NCI-H82 treated with DMSO at 0.1 percent for 48 hours (cell line): ENCODE results near the gene PRKG1.
"Not testable (repeated sequence)": the region's sequence is repeated elsewhere in the genome, so short reads cannot be mapped to it uniquely, and the experiment has no call there.

ENCODE experiments used
- DNase-seq: peaks from one replicate; lab custom pipeline; 2025; ENCODE audit not compliant: unreplicated experiment; lab: John Stamatoyannopoulos, UW

Gene PRKG1

DNA sequence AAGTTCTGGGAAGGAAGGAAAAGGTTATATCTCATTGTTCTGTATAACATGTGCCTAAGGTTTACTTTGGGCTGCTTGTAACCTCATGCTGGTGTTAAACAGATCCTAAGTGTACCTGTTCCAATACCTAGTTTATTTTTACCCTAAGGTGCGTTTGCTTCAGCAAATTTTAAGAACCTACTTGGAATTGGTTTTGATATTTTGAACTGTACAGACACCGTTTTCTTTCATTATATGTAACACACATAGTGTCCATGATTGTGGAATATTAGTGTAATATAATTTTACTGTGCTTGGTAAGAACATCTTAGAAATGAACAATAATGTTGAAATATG lies 954.2 kb downstream of the PRKG1 start:
- DNase-seq: no peak

DNA sequence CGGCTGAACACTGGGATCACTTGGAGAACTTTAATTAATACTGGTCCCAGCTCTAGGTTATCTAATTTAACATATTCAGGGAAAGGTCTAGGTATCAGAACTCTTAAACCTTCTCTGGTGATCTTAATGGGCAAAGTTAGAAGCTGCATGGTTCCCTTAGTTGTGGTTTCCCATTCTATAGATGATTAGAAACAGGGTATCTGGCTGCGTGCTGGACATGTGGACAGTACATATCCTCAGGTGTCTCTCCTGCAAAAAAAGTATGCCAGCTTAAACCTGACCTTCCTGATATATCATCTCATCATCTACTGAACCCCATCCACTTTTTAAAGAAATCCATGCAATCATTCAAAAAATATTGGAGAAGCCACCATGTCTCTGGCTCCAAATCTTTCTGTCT lies 955.3 kb downstream of the PRKG1 start:
- DNase-seq: no peak

DNA sequence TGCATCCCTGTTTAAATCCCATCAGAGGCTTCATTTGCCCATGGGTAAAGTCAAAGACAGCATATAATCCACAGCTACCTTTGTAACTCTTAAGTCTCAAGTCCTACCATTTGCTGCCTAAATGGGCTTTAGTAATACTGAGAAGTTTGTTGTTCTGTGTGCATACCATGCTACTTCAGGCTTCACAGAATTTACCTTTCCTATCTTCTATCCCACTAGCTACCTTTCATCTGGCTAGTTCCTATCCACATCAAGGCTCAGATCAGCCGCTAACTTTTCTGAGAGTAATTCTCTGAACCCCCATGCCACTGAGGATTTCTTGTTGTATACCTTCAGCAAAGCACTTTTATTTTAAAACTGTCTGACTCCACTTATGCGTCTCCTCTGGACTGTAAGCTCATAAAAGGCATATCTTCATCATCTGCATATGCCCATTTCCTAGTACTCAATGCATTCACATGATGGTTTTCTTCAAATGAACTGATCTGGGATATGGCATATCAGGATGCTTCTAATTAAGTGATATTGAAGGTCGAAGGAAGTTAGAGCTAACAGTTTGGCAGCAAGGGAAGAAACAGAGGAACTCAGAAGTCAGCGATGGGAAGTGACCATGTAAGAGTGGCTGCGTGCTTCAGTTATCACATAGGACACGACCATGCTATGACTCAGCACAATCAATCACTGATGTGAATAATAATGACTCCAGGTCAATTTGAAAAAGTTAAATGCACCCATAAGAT lies 955.9 kb downstream of the PRKG1 start:
- DNase-seq: no peak

DNA sequence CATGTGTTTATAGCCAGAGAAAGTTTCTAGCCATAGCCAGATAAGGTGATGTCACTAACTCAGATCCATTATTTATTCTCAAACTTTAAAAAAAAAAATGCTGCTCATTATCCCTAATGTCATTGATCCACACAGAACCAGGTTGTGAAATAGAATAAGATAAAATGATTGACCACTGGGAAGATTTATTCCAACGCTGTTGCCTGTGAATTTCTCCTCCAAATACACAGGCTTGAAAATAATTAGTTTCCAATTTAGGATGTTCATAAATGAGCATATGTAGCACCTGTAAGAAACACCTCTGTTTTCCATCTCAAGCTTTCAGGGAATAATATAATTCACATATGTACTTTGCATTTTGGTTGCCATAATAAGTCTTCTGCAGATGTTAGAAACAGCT lies 956.7 kb downstream of the PRKG1 start:
- no peak for DNase-seq

DNA sequence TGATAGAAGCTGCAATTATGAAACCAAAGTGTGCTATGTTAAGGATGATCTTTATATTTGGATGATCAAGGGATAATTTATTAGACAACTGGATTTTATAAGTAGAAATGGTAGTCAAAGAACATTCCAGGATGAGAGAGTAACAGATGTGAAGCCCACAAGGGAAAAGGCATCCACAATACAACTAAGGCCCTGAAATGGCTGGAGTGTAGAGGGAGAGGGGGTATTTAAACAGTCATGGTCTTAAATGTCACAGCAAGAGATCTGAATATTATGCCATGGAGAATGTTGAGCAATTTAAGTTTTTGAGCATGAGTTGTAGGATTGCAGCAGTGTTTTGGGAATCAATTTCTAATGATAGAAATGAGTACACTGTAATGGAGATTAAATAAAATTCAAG lies 957.5 kb downstream of the PRKG1 start:
- DNase-seq: no peak

DNA sequence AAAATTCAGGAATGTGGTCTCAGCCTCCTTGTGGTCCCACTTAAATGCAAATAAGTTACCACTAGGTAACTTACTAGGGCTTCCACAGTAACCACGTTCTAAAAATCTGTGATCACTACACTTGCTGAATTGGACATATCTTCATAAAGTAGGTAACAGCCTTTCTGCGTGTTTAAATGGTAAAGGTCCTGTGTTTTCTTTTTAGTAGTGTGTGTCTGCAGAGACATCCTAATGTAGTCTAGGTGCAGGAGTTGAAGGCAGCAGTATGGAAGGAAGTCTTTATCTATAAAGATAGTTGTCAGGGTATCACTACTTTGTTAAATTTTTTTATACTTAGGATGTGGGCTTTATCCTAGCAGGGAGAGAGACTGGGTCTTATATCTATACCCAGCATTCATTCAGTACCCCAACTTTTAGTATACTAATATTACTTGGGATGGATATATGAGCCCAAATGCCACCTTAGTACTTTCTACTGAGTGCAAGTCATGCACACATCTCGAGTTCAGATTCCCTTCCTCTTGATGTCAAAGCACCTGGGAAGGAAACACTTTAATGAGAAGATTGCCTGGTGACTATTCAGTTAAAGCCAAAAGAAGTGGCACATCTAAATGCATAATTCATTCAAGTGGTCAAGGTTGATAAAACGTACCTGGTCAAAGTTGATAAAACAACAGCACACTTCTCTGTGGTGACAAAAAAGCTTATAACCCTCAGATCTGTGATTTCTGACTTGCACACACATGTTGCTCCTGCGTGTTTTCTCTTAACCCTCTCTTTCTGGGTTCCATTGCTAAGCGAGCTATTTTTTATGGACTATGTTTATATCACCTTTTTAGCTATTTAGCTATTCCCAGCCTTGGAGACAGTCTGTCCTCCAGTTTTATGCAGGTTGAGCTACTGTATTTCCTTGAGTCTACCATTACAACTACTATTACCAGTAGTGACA lies 958.7 kb downstream of the PRKG1 start:
- DNase-seq: no peak

DNA sequence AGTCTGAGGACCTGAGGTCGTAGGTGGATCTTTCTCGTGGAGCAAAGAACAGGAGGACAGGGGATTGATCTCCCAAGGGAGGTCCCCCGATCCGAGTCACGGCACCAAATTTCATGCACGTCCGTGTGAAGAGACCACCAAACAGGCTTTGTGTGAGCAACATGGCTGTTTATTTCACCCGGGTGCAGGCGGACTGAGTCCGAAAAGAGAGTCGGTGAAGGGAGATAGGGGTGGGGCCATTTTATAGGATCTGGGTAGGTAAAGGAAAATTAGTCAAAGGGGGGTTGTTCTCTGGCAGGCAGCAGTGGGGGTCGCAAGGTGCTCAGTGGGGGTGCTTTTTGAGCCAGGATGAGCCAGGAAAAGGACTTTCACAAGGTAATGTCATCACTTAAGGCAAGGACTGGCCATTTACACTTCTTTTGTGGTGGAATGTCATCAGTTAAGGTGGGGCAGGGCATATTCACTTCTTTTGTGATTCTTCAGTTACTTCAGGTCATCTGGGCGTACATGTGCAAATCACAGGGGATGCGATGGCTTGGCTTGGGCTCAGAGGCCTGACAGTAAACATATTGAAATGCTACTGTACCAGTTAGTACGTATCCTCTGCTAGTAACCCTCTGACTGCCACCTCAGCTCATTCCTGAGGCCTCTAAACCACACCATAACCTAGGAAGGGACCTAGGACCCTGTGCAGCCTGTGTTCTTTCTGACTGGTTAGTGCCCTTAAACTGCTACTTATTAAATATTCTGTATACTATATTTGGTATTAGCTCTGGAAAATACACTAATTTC lies 964.9 kb downstream of the PRKG1 start:
- not testable (repeated sequence) for DNase-seq

DNA sequence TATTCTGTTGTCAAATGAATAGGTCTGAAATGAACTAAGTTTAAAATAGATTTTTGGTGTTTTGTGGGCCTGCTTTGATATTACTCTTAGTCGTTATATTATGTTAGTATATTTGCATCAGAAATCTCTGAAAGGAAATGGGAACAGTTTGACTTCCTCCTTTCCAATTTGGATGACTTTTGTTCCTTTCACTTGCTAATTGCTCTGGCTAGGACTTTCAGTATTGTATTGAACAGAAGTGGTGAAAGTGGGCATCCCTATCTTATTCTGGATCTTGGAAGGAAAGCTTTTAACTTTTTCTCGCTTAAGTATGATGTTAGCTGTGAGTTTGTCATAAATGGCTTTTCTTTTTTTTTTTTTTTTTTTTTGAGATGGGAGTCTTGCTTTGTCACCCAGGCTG lies 966.2 kb downstream of the PRKG1 start:
- no peak for DNase-seq

DNA sequence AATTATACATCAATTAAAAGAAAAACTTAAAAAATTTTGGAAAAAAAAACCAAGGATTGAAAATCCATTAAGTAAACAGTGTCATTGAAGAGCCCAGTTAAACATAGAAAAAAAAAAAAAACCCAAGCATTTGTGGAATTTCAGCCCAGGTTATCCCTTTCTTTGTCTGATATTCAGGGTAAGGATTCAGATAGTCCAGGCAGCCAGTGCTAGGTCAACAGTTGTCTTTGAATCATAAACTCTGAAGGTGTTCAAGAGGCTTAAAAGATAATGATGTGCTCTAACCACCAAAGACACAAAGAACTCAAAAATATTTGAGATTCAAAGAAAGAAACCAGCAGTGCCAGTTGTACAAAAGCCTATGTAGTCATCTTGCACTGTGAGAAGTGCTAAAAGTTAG lies 969.5 kb downstream of the PRKG1 start:
- no peak for DNase-seq

DNA sequence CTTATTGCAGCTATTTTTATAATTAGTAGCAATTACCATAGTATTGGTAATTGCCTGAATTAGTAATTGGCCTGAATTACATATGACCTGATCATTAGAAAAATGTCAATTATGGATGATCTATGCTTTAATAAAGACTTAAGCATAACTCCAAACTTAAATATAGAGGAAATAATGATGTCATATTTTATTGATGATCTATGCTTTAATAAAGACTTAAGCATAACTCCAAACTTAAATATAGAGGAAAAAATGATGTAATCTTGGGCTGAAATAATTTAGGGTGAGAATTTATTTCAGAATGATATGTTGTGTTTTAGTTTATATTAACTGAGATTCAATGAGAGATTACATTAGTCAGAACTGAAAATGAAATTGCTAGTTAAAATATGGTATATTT lies 973.8 kb downstream of the PRKG1 start:
- no peak for DNase-seq

DNA sequence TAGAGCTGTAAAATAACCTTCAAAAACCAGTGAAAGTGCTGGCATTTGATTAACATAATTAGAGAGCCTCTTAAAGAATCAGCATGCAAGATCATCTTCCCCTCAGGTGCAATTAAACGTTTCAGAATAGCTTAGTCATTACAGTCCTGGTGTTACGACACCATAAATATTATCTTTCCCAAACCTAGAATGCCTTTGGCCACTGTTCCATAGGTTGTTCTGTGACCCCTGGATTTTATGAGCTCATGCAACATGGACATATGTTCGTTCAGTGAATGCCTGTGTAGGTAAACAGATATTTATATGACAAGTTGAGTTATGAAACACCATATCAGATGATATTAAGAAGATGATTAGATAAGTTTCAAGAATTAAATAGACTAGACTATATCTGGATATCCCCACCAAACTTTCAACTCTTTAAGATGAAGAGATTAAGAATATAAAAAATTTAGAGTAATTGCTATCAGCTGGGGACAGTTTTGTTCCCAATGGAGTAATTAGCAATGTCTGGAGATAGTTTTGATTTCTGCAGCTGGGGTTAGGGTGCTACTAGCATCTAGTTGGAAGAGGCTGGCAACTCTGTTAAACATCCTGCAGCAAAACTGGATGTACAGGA lies 976.3 kb downstream of the PRKG1 start:
- DNase-seq: no peak

DNA sequence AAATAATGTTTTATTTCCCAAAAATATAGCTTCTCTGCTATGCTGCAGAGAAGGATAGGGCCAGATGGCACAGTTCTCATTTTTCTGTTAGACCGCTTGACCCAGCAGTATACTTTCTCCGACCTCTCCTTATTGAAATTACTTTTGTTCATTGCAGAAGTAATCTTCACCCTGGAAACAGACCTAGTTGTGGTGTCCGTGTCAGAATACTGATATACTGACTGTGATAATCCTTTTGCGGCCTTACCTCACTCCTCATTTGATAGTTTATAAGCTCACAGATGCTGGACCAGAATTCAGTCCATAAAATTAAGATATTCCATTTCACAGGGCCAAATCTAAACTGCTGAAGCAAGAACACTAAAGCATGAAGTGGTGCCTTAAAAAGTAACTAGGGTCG lies 979.2 kb downstream of the PRKG1 start:
- DNase-seq: no peak

DNA sequence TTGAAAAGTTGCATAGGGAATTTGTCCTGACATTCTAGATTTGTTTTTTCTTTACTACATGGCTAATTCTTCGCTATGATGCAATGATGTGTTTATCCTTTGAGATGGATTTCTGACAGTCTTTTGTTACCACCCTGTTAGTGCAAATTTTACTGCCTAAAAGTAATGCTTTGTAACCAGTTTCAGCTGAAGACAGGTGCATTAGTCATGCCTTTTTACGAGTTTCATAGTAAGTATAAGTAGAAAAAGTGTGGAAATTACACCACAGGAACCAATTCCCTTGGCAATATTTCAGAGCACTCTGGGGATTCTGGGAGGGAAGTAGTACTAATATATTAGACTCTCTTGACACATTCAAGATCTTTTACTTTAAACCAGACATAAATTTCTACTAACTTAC lies 982.0 kb downstream of the PRKG1 start:
- DNase-seq: no peak

DNA sequence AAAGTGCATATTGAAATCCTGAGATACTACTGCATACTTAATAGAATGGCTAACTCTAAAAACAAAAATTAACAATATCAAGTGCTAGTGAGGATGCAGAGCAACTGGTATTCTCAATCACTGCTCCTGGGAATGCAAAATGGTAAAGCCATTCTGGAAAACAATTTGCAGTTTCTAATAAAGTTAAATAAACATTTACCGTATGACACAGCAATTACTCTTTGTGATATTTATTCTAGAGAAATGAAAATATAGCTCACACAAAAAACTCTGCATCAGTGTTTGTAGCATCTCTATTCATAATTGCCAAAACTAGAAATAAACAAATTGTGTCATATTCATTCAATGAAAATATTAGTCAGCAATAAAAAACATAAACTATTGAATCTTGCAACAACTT lies 984.8 kb downstream of the PRKG1 start:
- no peak for DNase-seq

DNA sequence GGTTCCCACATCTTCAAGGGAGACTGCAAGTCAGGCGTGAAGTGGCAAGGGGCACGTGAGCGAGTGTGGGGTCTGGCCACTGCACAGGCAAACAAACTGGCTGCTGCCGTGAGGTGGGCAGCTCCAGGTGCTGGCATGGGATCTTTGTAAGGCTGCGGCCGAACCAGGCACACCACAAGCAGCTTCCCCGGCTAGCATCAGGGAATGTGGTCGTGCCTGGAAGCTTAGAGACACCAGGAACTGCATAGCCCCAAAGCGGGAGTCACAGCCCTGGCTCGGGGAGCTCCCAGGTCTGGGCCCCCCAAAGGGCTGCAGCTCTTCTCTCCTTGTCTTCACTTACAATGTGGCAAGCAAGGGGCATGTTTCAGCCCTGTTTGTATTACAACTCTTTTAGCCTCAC lies 988.9 kb downstream of the PRKG1 start:
- DNase-seq: no peak

DNA sequence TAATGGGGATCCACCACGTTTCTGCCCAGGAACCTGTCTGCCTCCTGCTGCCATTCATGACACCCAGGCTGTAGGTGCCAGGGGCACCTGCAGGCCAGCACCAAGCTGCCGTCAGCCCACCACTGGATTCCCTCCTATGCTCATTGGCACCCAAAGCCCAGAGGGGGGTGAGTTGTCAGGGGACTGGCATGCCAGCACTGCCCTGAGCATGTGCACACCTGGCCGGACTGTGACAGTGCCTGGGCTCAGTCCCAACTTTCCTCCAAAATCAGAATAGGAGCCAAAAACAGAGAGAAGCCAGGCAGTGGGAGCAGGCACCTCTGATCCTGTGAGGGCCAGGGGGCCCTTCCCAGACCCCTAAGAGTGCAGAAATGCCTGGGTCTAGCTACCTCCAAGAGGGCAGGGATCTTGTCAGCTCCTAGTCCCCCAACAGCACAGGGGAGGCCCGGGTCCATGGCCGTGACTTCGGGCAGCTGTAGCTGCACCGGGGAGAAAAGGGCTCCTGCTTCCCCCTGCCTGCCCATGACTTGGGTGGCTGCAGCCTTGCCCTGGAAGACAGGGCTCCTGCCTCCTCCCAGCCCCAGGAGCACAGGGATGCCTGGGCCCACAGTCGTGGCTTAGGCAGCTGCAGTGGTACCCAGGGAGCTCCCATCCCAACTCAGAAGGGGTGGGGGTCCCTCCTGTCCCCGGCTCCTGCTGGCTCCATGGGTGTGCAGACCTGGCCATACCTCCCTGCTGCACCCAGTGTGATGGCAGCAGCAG lies 990.0 kb downstream of the PRKG1 start:
- no peak for DNase-seq

DNA sequence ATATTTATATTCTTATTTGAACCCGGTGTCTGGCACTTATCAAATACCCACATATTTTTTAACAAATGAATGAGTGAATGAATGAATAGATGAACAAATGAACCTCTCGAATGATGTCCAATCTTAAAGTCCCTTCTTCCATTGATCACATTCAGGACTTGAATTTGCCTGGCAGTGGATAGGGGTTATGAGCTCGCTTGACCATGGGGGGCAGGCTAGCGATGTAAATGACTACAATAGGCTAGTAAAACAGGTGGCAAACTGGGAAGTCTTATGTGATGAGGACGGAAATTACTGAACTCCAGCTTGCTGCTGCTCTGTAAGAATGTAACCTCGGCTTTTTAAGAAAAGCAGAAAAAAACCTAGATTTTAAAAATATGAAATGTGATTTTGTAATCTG lies 992.1 kb downstream of the PRKG1 start:
- no peak for DNase-seq

DNA sequence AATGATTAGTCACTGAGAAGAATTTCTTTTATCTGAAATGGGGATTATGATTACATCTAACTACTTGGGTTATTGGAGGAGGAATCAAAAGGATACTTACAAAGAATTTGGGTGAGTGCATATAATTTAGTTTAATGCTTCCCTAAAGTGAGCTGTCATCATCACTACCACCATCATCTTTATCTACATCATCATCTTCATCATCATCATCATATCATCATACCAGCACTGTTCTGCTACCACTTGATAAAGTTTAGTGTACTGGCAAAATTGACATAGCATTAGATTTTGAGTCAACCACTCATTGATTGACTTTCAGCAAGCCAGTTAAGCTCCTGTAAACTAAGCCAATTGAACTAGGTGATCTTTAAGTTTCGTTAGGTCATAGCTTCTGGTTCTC lies 994.2 kb downstream of the PRKG1 start:
- DNase-seq: no peak

DNA sequence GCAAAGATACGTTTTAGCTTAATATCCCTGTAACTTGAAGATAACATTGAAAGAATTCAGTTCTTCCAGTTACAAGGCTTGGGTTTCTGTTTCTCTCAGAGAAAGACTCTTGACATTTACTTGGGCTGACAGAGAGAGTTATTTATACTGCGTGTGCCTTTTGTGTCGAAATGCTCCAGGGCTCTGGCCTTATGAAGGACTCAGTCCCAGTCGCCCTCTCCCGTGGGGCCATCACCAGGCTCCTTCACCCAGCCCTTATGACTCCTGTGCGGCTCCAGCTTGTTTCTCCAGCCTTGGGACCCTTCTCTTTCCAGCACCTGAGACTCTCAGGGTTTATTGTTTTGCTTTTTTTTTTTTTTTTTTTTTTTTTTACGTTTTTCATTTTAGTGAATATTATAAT lies 997.5 kb downstream of the PRKG1 start:
- no peak for DNase-seq

DNA sequence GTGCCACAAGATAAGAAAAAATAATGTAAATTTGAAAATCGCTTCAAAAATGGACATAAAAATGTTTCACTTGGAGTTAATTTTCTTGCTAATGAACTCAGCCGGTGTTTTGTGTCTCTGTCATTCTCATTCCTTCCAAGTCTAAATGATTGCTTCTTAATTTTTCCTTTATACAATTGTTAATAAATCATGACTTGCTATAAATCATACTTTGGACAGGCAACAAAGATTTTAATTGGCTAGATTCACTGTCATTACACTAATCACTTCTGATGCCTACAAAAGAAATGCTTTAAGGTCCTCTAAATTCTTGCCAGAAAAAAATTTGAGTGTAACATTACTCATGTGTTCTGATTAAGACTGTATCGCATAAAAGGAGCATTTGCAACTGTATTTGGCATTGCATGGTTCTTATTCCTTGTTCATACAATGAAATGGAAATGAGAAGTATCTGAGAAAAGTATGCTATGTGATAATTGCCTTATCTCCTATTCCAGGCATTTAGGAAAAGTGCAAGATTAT lies 1000.3 kb downstream of the PRKG1 start:
- DNase-seq: no peak
